SJCRH30 (cell line): ENCODE data around the gene HCFC1. TPM values are rescaled to one million over a fixed set of nuclear protein-coding genes. Genes with fewer than 3 reads are reported as not detected.

ENCODE experiments used
- total RNA-seq: library from RNA; depleted of rRNA; stranded (reverse); fragments of >200 nt; shearing (Covaris generic); gene quantifications from 2 replicates; pipeline ENCODE4 v1.2.3, GENCODE V29; 2014; rRNA removed

Gene HCFC1
- total RNA-seq, 1 experiment from 2014 or later, result 55.6 TPM

Other genes starting within 250 kb of the HCFC1 start
- gene BCAP31, start 247.4 kb downstream of the HCFC1 start, total RNA-seq, result 77.9 and 78.0 TPM in 2 replicates
- 4.8 and 4.9 TPM in 2 replicates for gene ABCD1, start 247.0 kb downstream of the HCFC1 start, total RNA-seq
- 2.0 and 3.7 TPM in 2 replicates for gene PLXNB3, start 207.6 kb downstream of the HCFC1 start, total RNA-seq
- gene SRPK3, start 190.8 kb downstream of the HCFC1 start, total RNA-seq, result 17.9 and 33.6 TPM in 2 replicates
- 34.3 and 35.0 TPM in 2 replicates for gene IDH3G, start 177.4 kb downstream of the HCFC1 start, total RNA-seq
- gene SSR4, start 177.2 kb downstream of the HCFC1 start, total RNA-seq, result 131 and 177 TPM in 2 replicates
- 7.1 and 9.1 TPM in 2 replicates for gene PDZD4, start 141.3 kb downstream of the HCFC1 start, total RNA-seq
- 14.2 and 14.7 TPM in 2 replicates for gene L1CAM, start 85.6 kb downstream of the HCFC1 start, total RNA-seq
- not detected in 2 replicates for gene AVPR2, start 67.1 kb downstream of the HCFC1 start, total RNA-seq
- gene ARHGAP4, start 45.6 kb downstream of the HCFC1 start, total RNA-seq, result 7.7 and 8.2 TPM in 2 replicates
- 58.6 and 69.6 TPM in 2 replicates for gene NAA10, start 36.8 kb downstream of the HCFC1 start, total RNA-seq
- 0.18 TPM in 1 of 2 replicates, not detected in the other for gene RENBP, start 27.2 kb downstream of the HCFC1 start, total RNA-seq
- gene TMEM187, start 936 bp upstream of the HCFC1 start, total RNA-seq, result 0.97 and 1.7 TPM in 2 replicates
- gene IRAK1, start 48.1 kb upstream of the HCFC1 start, total RNA-seq, result 91.9 and 95.3 TPM in 2 replicates
- 22.0 and 26.2 TPM in 2 replicates for gene MECP2, start 125.9 kb upstream of the HCFC1 start, total RNA-seq
- gene OPN1LW, start 172.4 kb upstream of the HCFC1 start, total RNA-seq, result not detected in 2 replicates
- gene OPN1MW, start 210.8 kb upstream of the HCFC1 start, total RNA-seq, result not detected in 2 replicates
- gene OPN1MW2, start 247.9 kb upstream of the HCFC1 start, total RNA-seq, result not detected in 2 replicates